HG03342 (cell line): Measurements from ENCODE around the gene LAD1.

Source experiments
- ATAC-seq: cut with Tn5 transposase; IDR thresholded peaks from one replicate; pipeline ENCODE4 v1.9.1; 2021; ENCODE audit warnings: mild to moderate bottlenecking, moderate library complexity; ENCODE audit not compliant: unreplicated experiment

Gene LAD1, protein sequence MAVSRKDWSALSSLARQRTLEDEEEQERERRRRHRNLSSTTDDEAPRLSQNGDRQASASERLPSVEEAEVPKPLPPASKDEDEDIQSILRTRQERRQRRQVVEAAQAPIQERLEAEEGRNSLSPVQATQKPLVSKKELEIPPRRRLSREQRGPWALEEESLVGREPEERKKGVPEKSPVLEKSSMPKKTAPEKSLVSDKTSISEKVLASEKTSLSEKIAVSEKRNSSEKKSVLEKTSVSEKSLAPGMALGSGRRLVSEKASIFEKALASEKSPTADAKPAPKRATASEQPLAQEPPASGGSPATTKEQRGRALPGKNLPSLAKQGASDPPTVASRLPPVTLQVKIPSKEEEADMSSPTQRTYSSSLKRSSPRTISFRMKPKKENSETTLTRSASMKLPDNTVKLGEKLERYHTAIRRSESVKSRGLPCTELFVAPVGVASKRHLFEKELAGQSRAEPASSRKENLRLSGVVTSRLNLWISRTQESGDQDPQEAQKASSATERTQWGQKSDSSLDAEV

GRCh38 chr1:201399018-201399351 lies at the start of gene LAD1:
Gene LAD1, minus strand, starts transcription at chr1:201399324. Its CDS starts 18 bp downstream, at chr1:201399306.
- ATAC-seq = no peak

DNA sequence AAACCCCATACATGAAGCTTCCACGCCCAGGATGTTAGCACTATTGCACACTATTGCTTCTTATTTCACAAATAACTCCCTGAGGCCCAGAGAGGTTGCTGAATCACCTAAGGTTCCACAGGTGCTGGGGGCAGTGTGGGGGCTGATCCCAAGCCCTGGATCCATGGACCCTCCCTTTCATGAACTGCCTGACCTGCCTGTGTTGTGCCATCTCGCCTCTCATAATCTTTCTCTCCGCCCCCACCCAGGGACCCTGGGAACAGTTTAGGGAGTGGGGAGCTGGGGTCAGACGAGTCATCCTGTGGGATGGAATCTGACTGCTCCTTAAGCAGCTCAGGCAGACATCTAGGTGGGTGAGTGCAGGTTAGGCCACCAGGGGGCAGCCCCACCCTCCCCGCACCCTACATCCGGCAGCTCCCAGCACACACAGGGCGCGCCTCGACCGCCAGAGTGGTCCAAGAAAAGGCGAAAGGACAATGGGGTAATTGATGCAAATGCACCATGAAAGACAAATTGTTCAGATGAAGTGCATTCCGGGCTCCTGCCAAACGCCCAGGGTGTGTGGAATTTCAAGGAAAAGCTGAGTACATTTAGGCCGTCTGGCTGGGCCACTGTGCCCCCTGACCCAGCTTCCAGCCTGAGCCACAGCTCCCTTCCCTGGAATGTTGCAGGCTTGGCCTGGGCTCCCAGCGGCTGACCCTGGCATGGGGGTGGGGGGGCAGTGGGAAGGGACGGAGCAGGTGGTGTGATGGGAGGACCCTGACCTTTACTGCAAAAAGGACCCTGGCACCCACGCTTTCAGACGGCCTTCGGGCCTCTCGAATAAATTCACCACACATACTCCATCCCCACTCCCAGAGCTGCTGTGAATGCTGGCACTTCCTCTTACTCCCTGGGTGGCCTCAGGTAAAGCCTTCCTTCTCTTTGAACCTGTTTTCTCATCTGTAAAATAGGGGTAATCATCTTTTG lies 49.1 kb upstream of the LAD1 start:
- ATAC-seq = peak; percentile 86

- no peak for ATAC-seq
Observed at GRCh38 chr1:201445310-201445709, 46.2 kb upstream of the LAD1 start.

DNA sequence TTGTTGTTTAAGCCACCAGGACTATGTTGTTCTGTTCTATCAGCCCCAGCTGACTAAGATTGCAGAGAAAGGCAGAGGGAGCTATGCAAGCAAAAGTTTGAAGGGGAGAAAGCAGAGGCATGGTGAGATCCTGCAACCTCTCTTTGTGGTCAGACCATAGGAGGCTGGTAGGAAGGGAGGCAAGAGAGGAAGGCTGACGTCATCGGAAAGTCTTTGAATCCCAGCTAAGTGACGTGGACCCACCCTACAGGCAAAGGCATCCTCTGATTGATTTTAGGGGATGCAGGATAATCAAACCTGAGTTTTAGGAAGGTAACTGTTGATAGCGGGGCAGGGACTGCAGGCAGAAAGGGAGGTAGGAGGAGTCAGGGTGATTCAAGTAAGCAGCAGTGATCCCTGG lies 45.7 kb upstream of the LAD1 start:
- no peak for ATAC-seq

- no peak for ATAC-seq
Observed at GRCh38 chr1:201443747-201444146, 44.6 kb upstream of the LAD1 start.

DNA sequence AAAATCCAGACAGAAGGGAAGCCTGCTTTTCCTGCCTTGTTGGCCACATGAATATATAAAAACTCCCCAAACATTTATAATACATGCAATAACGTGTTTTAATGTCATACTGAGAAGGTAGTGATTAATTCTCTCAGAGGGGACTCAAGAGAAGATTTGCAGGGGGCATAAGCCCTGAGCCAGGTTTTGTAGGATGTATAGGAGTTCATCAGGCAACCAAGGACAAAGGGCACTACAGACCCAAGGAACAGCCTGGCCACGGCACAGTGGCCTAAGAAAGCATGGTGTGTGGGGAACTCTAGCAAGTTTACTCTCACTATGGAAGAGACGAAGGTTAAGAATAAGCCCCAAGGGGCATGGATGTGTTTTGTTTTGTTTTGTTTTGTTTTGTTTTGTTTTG lies 37.8 kb upstream of the LAD1 start:
- no peak for ATAC-seq

DNA sequence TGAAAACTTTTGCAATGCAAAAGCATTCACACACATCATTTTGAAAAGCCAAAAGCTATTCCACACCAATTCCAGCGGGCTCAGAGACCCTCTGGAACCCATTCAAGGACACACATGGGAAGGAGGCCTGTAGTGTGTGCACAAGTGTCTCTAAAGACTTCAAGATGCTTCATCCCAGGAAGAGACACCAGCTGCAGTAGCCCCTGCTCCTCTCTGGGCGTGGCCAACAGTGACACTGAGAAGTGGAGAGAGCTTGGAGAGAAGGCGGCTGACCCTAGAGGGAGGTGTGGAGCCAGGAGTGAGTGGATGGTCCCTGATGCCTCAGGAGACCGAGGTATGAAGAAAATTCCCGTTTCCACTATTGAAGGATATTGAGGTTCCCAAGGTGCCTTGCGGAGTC lies 37.3 kb upstream of the LAD1 start:
- no peak for ATAC-seq

DNA sequence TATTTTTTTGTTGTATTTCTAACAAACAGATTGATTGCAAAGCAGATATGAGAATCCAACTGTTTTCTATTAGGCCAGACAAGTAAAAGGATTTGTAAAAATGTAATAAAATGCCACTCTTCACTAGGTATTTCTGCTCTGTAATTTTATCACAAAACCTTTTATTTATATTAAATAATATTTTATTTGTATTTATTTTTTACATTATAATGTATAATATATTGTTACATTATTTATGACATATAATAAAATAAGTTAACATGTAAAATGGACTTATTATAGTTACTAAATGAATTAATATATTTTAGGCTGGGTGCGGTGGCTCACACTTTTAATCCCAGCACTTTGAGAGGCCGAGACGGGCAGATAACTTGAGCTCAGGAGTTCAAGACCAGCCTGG lies 35.1 kb upstream of the LAD1 start:
- ATAC-seq = no peak

GRCh38 chr1:201433609-201434008 lies 34.5 kb upstream of the LAD1 start:
- ATAC-seq = no peak

DNA sequence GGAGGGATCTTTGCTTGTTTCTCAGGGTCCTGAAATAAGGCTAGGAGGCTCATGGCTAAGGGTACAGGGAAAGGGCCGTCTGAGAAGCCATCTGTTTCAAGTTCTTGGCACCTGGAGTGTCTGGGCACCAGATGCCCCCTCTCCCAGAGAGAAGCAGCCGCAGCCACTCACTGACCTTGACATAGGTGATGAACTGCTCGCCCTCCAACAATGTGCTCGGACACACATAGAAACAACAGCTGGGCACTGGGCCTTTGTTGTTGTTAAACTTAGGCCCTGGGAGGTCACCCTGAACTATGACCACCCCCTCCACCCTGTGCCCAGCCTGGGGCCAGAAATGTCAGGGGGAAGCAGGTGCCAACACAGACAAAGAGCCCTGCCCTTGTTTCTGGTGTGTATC lies 31.7 kb upstream of the LAD1 start:
- no peak for ATAC-seq

DNA sequence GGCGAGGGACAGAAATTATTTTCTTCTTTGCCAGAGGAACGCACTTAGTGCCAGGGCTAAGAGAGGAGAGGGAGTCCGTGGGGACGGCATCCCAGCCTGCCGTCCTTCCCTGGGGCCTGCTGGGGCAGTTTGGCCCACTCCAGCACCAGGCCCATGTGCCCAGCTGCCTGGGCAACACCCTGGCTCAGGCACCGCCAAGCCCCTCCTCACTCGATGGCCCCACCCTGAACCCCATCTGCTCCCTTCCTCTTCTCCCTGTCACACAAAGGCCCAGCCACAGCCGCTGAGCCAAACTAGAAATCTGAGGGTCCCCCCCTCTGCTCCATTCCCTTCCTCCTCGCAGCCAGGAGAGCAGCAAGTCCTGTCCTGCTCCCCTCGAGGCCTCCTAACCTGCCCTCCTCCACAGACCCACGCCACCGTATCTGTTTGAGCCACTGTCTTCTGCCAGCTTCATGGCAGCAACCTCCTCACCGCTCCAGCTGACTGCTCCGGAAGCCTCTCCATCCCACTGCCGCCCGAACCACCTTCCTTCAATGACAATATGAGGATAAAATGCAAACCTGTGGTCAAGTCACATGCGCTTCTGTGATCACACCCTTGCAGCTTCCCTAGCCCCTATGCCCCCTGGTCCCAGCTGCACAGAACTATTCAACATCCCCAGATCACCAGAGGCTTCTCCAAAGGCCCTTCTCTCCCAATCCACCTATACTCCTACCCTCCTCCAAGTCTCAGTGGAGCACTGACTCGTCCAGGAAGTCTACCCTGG lies 30.8 kb upstream of the LAD1 start:
- no peak for ATAC-seq

GRCh38 chr1:201427963-201428362 lies 28.8 kb upstream of the LAD1 start:
- no peak for ATAC-seq

DNA sequence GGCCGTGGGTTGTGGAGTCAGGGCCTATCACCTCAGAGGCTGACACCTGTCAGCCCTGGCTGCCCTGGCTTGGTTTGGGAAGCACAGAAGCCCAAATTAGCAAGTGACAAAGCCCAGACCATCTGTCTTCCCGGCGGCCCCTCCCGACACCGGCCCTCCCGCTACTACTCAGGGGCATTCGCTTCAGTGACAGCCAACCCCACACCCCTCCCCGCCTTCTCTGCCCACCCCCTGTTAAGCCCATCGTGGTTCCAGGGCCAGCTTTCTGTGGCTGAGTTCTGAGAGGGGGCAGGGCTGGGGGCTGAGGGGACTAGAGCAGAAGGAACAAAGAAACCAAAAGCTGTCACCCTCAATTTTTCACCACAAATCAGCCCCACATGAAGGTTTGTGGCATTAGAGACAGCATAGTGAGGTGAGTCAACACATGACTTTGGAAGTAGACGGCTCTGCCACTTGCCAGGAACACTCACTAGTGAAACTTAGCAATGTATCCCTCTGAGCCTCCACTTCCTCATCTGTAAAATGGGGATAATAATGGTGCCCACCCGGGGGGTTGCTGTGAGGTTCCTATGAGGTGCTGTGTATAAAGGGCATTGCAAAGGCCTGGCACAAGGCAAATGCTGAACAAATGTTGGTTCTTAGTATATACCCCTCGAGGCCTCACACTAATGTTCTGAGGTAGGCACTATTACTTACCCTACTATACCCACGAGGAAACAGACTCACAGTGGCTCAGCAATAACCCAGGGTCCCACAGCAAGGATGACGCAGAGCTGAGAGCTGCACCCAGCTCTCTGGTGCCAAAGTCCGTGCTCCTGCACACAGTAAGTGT lies 27.6 kb upstream of the LAD1 start:
- no peak for ATAC-seq

GRCh38 chr1:201424146-201424545 lies 25.0 kb upstream of the LAD1 start:
- no peak for ATAC-seq

DNA sequence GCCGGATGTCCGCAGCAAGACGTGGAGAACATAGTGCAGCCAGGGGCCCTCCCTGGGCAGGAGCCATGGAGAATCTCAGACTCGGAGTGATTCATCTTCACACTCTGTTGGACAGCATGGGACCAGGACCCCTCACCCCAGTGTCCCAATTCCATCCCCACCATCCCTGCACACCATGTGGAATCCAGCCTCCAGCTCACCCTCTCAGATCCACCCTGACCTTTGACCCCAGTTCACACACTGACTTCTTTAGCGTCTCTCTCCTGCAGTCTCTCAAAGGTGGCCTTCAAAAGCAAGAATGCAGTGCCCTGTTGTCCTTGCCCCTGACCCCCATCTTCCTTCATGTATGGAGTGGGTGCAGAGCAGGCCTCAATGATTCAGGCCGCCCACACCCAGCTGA lies 24.5 kb upstream of the LAD1 start:
- ATAC-seq = no peak

GRCh38 chr1:201422436-201423030 lies 23.4 kb upstream of the LAD1 start:
- ATAC-seq = no peak

DNA sequence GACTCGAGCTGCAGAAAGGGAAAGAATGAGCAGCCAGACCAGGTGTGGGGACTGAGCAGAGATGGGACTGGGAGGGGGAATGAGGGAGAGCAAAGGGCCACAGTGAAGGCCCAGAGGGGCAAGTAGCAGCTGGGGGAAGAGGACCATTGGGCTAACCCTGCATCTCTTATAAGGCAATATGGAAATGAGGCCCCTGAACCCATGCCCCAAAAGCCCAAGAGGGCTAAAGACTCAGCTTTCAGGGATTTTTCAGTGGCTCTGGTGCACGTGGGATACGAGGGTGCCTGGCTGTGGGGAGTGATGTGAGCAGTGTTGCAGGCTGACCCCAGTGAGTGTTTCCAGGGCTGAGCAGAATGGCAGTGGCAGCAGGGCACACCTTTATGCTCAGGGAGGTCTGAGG lies 22.9 kb upstream of the LAD1 start:
- no peak for ATAC-seq

- no peak for ATAC-seq
Observed at GRCh38 chr1:201421041-201421440, 21.9 kb upstream of the LAD1 start.

- ATAC-seq = no peak
Observed at GRCh38 chr1:201420608-201421002, 21.5 kb upstream of the LAD1 start.
